HG03280 (cell line): ENCODE data around the gene CFP.

Experiments used
- ATAC-seq: cut with Tn5 transposase; IDR thresholded peaks from one replicate; pipeline ENCODE4 v1.9.1; 2021; ENCODE audit warnings: mild to moderate bottlenecking, moderate library complexity; ENCODE audit not compliant: unreplicated experiment

CFP gene

GRCh38 chrX:47576021-47576898 is 53.5 kb downstream of the CFP start:
- no peak for ATAC-seq

DNA sequence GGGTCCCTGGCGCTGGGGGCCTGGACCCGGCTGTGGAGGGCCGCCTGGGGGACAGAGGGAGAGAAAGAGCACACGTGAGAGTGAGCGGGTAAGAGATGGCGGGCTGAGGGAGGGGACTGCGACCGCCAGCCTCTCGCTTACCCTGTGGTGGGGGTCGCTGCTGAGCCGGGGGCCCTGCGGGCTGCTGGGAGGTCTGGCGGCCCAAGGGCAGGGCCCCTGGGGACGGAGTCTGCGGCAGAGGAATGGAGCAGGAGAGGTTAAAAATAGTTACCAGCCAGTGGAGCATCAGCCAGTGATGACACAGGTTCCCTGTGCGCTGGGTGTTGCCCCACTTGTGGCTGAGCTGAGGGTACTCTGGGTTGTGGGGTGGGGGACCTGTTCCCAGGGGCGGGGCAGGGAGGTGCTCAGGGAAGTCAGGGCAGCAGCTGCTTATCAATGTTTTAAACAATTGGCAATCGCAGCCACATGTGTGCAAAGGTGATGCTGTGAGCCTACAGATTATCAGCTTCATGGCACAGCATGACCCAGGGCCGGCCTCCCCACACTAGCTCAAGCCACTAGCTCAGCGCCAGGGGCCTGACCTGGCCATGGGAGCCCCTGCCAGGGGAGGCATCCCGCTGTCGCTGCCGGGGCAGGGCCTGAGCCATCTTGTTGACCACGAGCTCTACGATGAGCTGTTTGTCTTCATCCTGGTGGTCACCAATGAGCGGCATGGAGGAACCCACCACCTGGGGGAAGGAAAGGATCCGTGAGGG is 55.0 kb downstream of the CFP start:
- ATAC-seq, result no peak

DNA sequence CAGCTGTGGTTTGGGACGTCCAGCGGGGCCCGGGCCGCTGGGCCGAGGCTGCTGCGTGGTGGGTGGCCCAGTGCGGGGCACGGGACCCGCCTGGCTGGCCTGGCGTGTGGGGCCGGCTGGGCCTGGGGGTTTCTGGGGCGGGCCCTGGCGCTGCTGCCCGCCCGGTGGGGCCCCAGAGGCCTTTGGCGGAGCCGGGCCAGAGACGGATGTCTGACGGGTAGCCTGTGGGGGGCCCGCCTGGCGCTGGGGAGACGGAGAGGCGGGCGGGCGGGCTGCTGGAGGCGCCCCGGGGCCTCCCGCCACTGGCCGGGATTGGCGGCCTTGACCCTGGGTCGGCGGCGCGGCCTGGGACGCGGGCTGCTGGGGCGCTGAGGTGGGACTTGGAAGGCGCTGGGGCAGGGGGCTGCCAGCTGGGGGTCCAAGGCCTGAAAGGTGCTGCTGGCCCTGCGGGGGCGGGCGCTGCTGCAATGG is 55.6 kb downstream of the CFP start:
- no peak for ATAC-seq

GRCh38 chrX:47573341-47574075 is 56.2 kb downstream of the CFP start:
- no peak for ATAC-seq
